Measurements from ENCODE around the gene KIAA2012. TPM values are rescaled to one million over a fixed set of nuclear protein-coding genes. Genes with fewer than 3 reads are reported as not detected.

The KIAA2012 gene
- total RNA-seq, 2 experiments from 2014 or later: not detected

- DNase-seq (ENCODE audit: low spot score): no peak
- BruUV-seq (replicated peaks): no TSS peak
- H3K9me3 ChIP-seq (ENCODE audit: low read length): no peaks in the 10 kb centered on the region
- no peaks in the 10 kb centered on the region for H4K20me1 ChIP-seq (ENCODE audit: insufficient read depth, low read length)
- H3K36me3 ChIP-seq (ENCODE audit: insufficient read depth, low read length): no peaks in the 10 kb centered on the region
- ChIA-PET CTCF (ENCODE audit: unreplicated experiment) (no interaction called here), POLR2A (no interaction called here)
- no peak overlapping the region for H3K4me2 ChIP-seq (ENCODE audit: low read length)
- H3K79me2 ChIP-seq (ENCODE audit: insufficient read depth, low read depth, low read length): no peaks in the 10 kb centered on the region
- H3K27ac ChIP-seq (ENCODE audit: low read depth, low read length, poor library complexity, severe bottlenecking): no peak overlapping the region
- H3K4me1 ChIP-seq (ENCODE audit: insufficient read depth, low read length, poor library complexity, severe bottlenecking): no peaks in the 10 kb centered on the region
- no peak overlapping the region for H2AFZ ChIP-seq (ENCODE audit: low read length)
- H3K4me3 ChIP-seq (ENCODE audit: low read depth, low read length, poor library complexity, severe bottlenecking): no peak overlapping the region
- TF ChIP-seq CTCF (conservative IDR thresholded peaks at IDR 0.05; ENCODE audit: low read length): no peak
- TF ChIP-seq EZH2phosphoT487 (IDR thresholded peaks at IDR 0.05; ENCODE audit: borderline replicate concordance, low read depth, low read length): no peak
- no peaks in the 10 kb centered on the region for H3K9me2 ChIP-seq (ENCODE audit: insufficient read depth, low read length)
- intact Hi-C loops (cut with micrococcal nuclease; ENCODE audit: unreplicated experiment): no loop called here
Measured at GRCh38 chr2:202025816-202026215, 47.2 kb upstream of the KIAA2012 start.

GRCh38 chr2:202026507-202026906 is 46.5 kb upstream of the KIAA2012 start:
- DNase-seq (ENCODE audit: low spot score): no peak
- no peaks in the 10 kb centered on the region for H4K20me1 ChIP-seq (ENCODE audit: insufficient read depth, low read length)
- H2AFZ ChIP-seq (ENCODE audit: low read length): no peak overlapping the region
- no peaks in the 10 kb centered on the region for H3K36me3 ChIP-seq (ENCODE audit: insufficient read depth, low read length)
- ChIA-PET CTCF (ENCODE audit: unreplicated experiment) (no interaction called here), POLR2A (no interaction called here)
- no peaks in the 10 kb centered on the region for H3K9me3 ChIP-seq (ENCODE audit: low read length)
- no peaks in the 10 kb centered on the region for H3K79me2 ChIP-seq (ENCODE audit: insufficient read depth, low read depth, low read length)
- TF ChIP-seq CTCF (conservative IDR thresholded peaks at IDR 0.05; ENCODE audit: low read length) (no peak), EZH2phosphoT487 (IDR thresholded peaks at IDR 0.05; ENCODE audit: borderline replicate concordance, low read depth, low read length) (no peak)
- no TSS peak for BruUV-seq (replicated peaks)
- no peak overlapping the region for H3K4me2 ChIP-seq (ENCODE audit: low read length)
- H3K27ac ChIP-seq (ENCODE audit: low read depth, low read length, poor library complexity, severe bottlenecking): no peak overlapping the region
- intact Hi-C loops (cut with micrococcal nuclease; ENCODE audit: unreplicated experiment): no loop called here
- H3K4me1 ChIP-seq (ENCODE audit: insufficient read depth, low read length, poor library complexity, severe bottlenecking): no peaks in the 10 kb centered on the region
- no peaks in the 10 kb centered on the region for H3K9me2 ChIP-seq (ENCODE audit: insufficient read depth, low read length)
- no peak overlapping the region for H3K4me3 ChIP-seq (ENCODE audit: low read depth, low read length, poor library complexity, severe bottlenecking)

DNA sequence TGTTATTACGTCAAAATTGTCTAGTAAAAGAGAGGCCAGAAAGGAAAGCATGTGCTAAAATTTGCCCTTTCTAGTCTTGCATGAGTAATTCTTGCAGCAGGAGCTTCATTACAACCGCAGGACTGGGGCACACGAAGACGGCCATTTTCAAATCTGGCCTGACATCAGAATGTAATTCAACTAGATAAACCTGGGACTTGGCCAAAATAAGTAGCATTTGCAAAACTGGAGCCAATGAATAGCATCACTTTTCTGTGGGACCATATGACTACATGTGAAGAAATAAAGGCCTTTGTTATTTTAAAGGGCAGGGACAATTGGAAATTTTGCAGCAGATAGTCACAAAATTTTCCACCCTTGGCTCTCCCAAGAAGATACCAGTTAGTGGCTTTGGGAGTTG is 42.4 kb upstream of the KIAA2012 start:
- POLR2A ChIA-PET: interaction anchor here (0.7 to 0.9 kb wide), 2 partner anchors 21 to 48 kb away, joined by 3 read pairs; no protein-coding TSS in a partner anchor
- BruUV-seq (replicated peaks): no TSS peak
- intact Hi-C loops (cut with micrococcal nuclease; ENCODE audit: unreplicated experiment): no loop called here

More for the DNA sequence above, 42.4 kb upstream of the KIAA2012 start:
- Histone ChIP-seq H3K4me1 (ENCODE audit: insufficient read depth, low read length, poor library complexity, severe bottlenecking) (peaks cover 17% of the 10 kb centered on the region), H2AFZ (ENCODE audit: low read length) (no peak overlapping the region), H4K20me1 (ENCODE audit: insufficient read depth, low read length) (no peaks in the 10 kb centered on the region), H3K4me3 (ENCODE audit: low read depth, low read length, poor library complexity, severe bottlenecking) (no peak overlapping the region), H3K36me3 (ENCODE audit: insufficient read depth, low read length) (no peaks in the 10 kb centered on the region), H3K9me3 (ENCODE audit: low read length) (no peaks in the 10 kb centered on the region), H3K27ac (ENCODE audit: low read depth, low read length, poor library complexity, severe bottlenecking) (no peak overlapping the region), H3K4me2 (ENCODE audit: low read length) (no peak overlapping the region), H3K9me2 (ENCODE audit: insufficient read depth, low read length) (no peaks in the 10 kb centered on the region), H3K79me2 (ENCODE audit: insufficient read depth, low read depth, low read length) (no peaks in the 10 kb centered on the region)
- DNase-seq (ENCODE audit: low spot score): no peak
- CTCF ChIA-PET (ENCODE audit: unreplicated experiment): no interaction called here
- TF ChIP-seq EZH2phosphoT487 (IDR thresholded peaks at IDR 0.05; ENCODE audit: borderline replicate concordance, low read depth, low read length) (no peak), CTCF (conservative IDR thresholded peaks at IDR 0.05; ENCODE audit: low read length) (no peak)
